ENCODE measurements around the gene WDR93.
"Not testable (repeated sequence)": the region's sequence is repeated elsewhere in the genome, so short reads cannot be mapped to it uniquely, and the experiment has no call there.

Gene WDR93

GRCh38 chr15:89777782-89778380, 87.3 kb downstream of the WDR93 start:
- H3K9ac ChIP-seq (ENCODE audit: insufficient read length), result no peak overlapping the region
- no peak for TF ChIP-seq FOXP2 (optimal IDR thresholded peaks at IDR 0.05; ENCODE audit: control extremely low read depth, extremely low read length, insufficient read depth)
- no peak for TF ChIP-seq EZH2 (IDR thresholded peaks at IDR 0.05)
- TF ChIP-seq POLR2AphosphoS5 (IDR thresholded peaks at IDR 0.05; ENCODE audit: borderline replicate concordance, low read depth, low read length), result no peak
- no peaks in the 10 kb centered on the region for H3K36me3 ChIP-seq (ENCODE audit: insufficient read depth, low read length)
- no peak for DNase-seq (ENCODE audit: low read depth, low spot score)
- no peaks in the 10 kb centered on the region for H3K9me3 ChIP-seq (ENCODE audit: low read depth, low read length)
- no peak overlapping the region for H3K27ac ChIP-seq
- no peak overlapping the region for H3K4me3 ChIP-seq

- Histone ChIP-seq H3K4me3 (no peak overlapping the region), H3K9ac (ENCODE audit: insufficient read length) (no peak overlapping the region), H3K36me3 (ENCODE audit: insufficient read depth, low read length) (no peaks in the 10 kb centered on the region), H3K9me3 (ENCODE audit: low read depth, low read length) (no peaks in the 10 kb centered on the region), H3K27ac (no peak overlapping the region)
- TF ChIP-seq FOXP2 (optimal IDR thresholded peaks at IDR 0.05; ENCODE audit: control extremely low read depth, extremely low read length, insufficient read depth) (no peak), POLR2AphosphoS5 (IDR thresholded peaks at IDR 0.05; ENCODE audit: borderline replicate concordance, low read depth, low read length) (no peak), EZH2 (IDR thresholded peaks at IDR 0.05) (no peak)
- DNase-seq (ENCODE audit: low read depth, low spot score), result no peak
These were observed 88.2 kb downstream of the WDR93 start for GRCh38 chr15:89778861-89779260.

GRCh38 chr15:89780601-89781000, 90.0 kb downstream of the WDR93 start:
- no peaks in the 10 kb centered on the region for H3K9me3 ChIP-seq (ENCODE audit: low read depth, low read length)
- no peak overlapping the region for H3K27ac ChIP-seq
- no peak for DNase-seq (ENCODE audit: low read depth, low spot score)
- H3K4me3 ChIP-seq, result no peak overlapping the region
- no peak overlapping the region for H3K9ac ChIP-seq (ENCODE audit: insufficient read length)
- no peaks in the 10 kb centered on the region for H3K36me3 ChIP-seq (ENCODE audit: insufficient read depth, low read length)
- TF ChIP-seq FOXP2 (optimal IDR thresholded peaks at IDR 0.05; ENCODE audit: control extremely low read depth, extremely low read length, insufficient read depth) (no peak), EZH2 (IDR thresholded peaks at IDR 0.05) (no peak), POLR2AphosphoS5 (IDR thresholded peaks at IDR 0.05; ENCODE audit: borderline replicate concordance, low read depth, low read length) (no peak)

GRCh38 chr15:89781055-89781454, 90.4 kb downstream of the WDR93 start:
- no peak for DNase-seq (ENCODE audit: low read depth, low spot score)
- Histone ChIP-seq H3K9me3 (ENCODE audit: low read depth, low read length) (no peaks in the 10 kb centered on the region), H3K27ac (no peak overlapping the region), H3K4me3 (no peak overlapping the region), H3K36me3 (ENCODE audit: insufficient read depth, low read length) (no peaks in the 10 kb centered on the region), H3K9ac (ENCODE audit: insufficient read length) (no peak overlapping the region)
- TF ChIP-seq FOXP2 (optimal IDR thresholded peaks at IDR 0.05; ENCODE audit: control extremely low read depth, extremely low read length, insufficient read depth), result no peak
- TF ChIP-seq EZH2 (IDR thresholded peaks at IDR 0.05), result no peak
- no peak for TF ChIP-seq POLR2AphosphoS5 (IDR thresholded peaks at IDR 0.05; ENCODE audit: borderline replicate concordance, low read depth, low read length)

GRCh38 chr15:89781891-89782618, 91.4 kb downstream of the WDR93 start:
- Histone ChIP-seq H3K4me3 (no peak overlapping the region), H3K27ac (no peak overlapping the region), H3K9me3 (ENCODE audit: low read depth, low read length) (no peaks in the 10 kb centered on the region), H3K9ac (ENCODE audit: insufficient read length) (no peak overlapping the region), H3K36me3 (ENCODE audit: insufficient read depth, low read length) (no peaks in the 10 kb centered on the region)
- TF ChIP-seq POLR2AphosphoS5 (IDR thresholded peaks at IDR 0.05; ENCODE audit: borderline replicate concordance, low read depth, low read length), result no peak
- no peak for TF ChIP-seq FOXP2 (optimal IDR thresholded peaks at IDR 0.05; ENCODE audit: control extremely low read depth, extremely low read length, insufficient read depth)
- TF ChIP-seq EZH2 (IDR thresholded peaks at IDR 0.05), result no peak
- no peak for DNase-seq (ENCODE audit: low read depth, low spot score)

- not testable (repeated sequence) for H3K9ac ChIP-seq (ENCODE audit: insufficient read length); H3K27ac ChIP-seq
These were observed 92.0 kb downstream of the WDR93 start for GRCh38 chr15:89782619-89782950.

GRCh38 chr15:89783111-89783860, 92.7 kb downstream of the WDR93 start:
- no peak overlapping the region for H3K27ac ChIP-seq
- DNase-seq (ENCODE audit: low read depth, low spot score), result no peak
- H3K9ac ChIP-seq (ENCODE audit: insufficient read length), result no peak overlapping the region
- no peaks in the 10 kb centered on the region; the same call in 1 of the 2 replicates for H3K9me3 ChIP-seq (ENCODE audit: low read depth, low read length)
- TF ChIP-seq POLR2AphosphoS5 (IDR thresholded peaks at IDR 0.05; ENCODE audit: borderline replicate concordance, low read depth, low read length) (no peak), EZH2 (IDR thresholded peaks at IDR 0.05) (no peak), FOXP2 (optimal IDR thresholded peaks at IDR 0.05; ENCODE audit: control extremely low read depth, extremely low read length, insufficient read depth) (no peak)
- H3K4me3 ChIP-seq, result no peak overlapping the region
- no peaks in the 10 kb centered on the region for H3K36me3 ChIP-seq (ENCODE audit: insufficient read depth, low read length)

More at GRCh38 chr15:89782619-89782950, 92.0 kb downstream of the WDR93 start:
- DNase-seq (ENCODE audit: low read depth, low spot score); H3K36me3 ChIP-seq (ENCODE audit: insufficient read depth, low read length); H3K9me3 ChIP-seq (ENCODE audit: low read depth, low read length); H3K4me3 ChIP-seq: not testable (repeated sequence)

GRCh38 chr15:89783861-89784685, 93.5 kb downstream of the WDR93 start:
- Histone ChIP-seq H3K9ac (ENCODE audit: insufficient read length) (no peak overlapping the region), H3K9me3 (ENCODE audit: low read depth, low read length) (no peaks in the 10 kb centered on the region; the same call in 1 of the 2 replicates), H3K36me3 (ENCODE audit: insufficient read depth, low read length) (no peaks in the 10 kb centered on the region)

More at GRCh38 chr15:89783861-89784685, 93.5 kb downstream of the WDR93 start:
- TF ChIP-seq POLR2AphosphoS5 (IDR thresholded peaks at IDR 0.05; ENCODE audit: borderline replicate concordance, low read depth, low read length), result no peak
- TF ChIP-seq FOXP2 (optimal IDR thresholded peaks at IDR 0.05; ENCODE audit: control extremely low read depth, extremely low read length, insufficient read depth), result no peak
- no peak for TF ChIP-seq EZH2 (IDR thresholded peaks at IDR 0.05)
- Histone ChIP-seq H3K27ac (no peak overlapping the region), H3K4me3 (no peak overlapping the region)
- no peak for DNase-seq (ENCODE audit: low read depth, low spot score)
